HepG2 (cell line): ENCODE measurements around the gene GPAT3. TPM values are rescaled to one million over a fixed set of nuclear protein-coding genes. Genes with fewer than 3 reads are reported as not detected.

Experiments used
- ATAC-seq: fragments of 200-7000 bp; cut with Tn5 transposase; 3 replicates; pipeline ENCODE4 v1.9.1; 2020; ENCODE audit warnings: mild to moderate bottlenecking, moderate library complexity
- BruUV-seq: library from RNA; stranded (reverse); fragments of 400-500 nt; replicated peaks from 2 replicates; lab custom pipeline; 2021; lab: Mats Ljungman, UMichigan
- CTCF ChIA-PET: fragments of 300-600 bp; formaldehyde crosslinking; extraction: SDS; loops from one replicate; lab custom pipeline; 2021; ENCODE audit warnings: low total read pairs, inconsistent platforms, low intra/inter-chr PET ratio; lab: Yijun Ruan, JAX
- POLR2A ChIA-PET: fragments of 350-600 bp; sonication (Branson Sonifier 250); formaldehyde crosslinking; loops from one replicate; lab custom pipeline; 2020; ENCODE audit warnings: antibody characterized with exemption, inconsistent platforms; lab: Yijun Ruan, JAX
- DNase-seq: peaks from one replicate; pipeline ENCODE4 v3.0.0-alpha.2; 2015; ENCODE audit warnings: low spot score
- FAIRE-seq: peaks from 3 replicates; lab custom pipeline; 2011; peaks lifted over from hg19 to GRCh38; lab: Jason Lieb, UNC
- H2AFZ ChIP-seq: one replicate; pipeline ENCODE4 v1.6.1; 2011; ENCODE audit warnings: low read length, inconsistent platforms
- H3K27ac ChIP-seq: fragments of 300-600 bp; 3 replicates; pipeline ENCODE4 v1.8.0; 2011; ENCODE audit warnings: mixed run types, mild to moderate bottlenecking, mixed read lengths, low read length, inconsistent platforms; ENCODE audit not compliant: insufficient read depth; ENCODE audit errors: extremely low read length
- H3K27me3 ChIP-seq, 2 experiments: fragments of 200-600 bp in 1 of 2; 2 replicates in 1 of 2; 3 replicates in 1 of 2; pipeline versions ENCODE4 v1.6.0 to v1.8.0; 2011; ENCODE audit warnings: low read length in 2 of 2, mild to moderate bottlenecking in 2 of 2, moderate library complexity in 2 of 2, inconsistent platforms in 1 of 2; ENCODE audit not compliant: insufficient read depth in 2 of 2, control insufficient read depth in 1 of 2
- H3K36me3 ChIP-seq, 2 experiments: fragments of 200-600 bp in 1 of 2; replicated peaks in 1 of 2; 2 replicates in 1 of 2; 3 replicates in 1 of 2; pipeline versions ENCODE4 v1.5.1 to v1.8.0; 2011; ENCODE audit warnings: low read length in 2 of 2, inconsistent platforms in 1 of 2; ENCODE audit not compliant: insufficient read depth in 2 of 2, control insufficient read depth in 1 of 2
- H3K4me1 ChIP-seq: 2 replicates; pipeline ENCODE4 v1.5.1; 2012; ENCODE audit warnings: low read length, inconsistent platforms; ENCODE audit not compliant: insufficient read depth
- H3K4me2 ChIP-seq: 2 replicates; pipeline ENCODE4 v1.6.0; 2011; ENCODE audit warnings: low read depth, low read length, inconsistent platforms
- H3K4me3 ChIP-seq, 3 experiments: fragments of 200-600 bp in 1 of 3; sonication (generic), shearing (Covaris generic) in 1 of 3; replicated peaks in 1 of 3; 2 replicates each; pipeline ENCODE4 v1.5.1; 2011 to 2016; ENCODE audit warnings: low read length in 3 of 3, inconsistent platforms in 2 of 3, low read depth in 2 of 3, mild to moderate bottlenecking in 2 of 3, control low read depth in 1 of 3, mixed read lengths in 1 of 3; ENCODE audit not compliant: insufficient read depth in 1 of 3
- H3K79me2 ChIP-seq: one replicate; pipeline ENCODE4 v1.6.1; 2011; ENCODE audit warnings: low read length, inconsistent platforms; ENCODE audit not compliant: insufficient read depth
- H3K9ac ChIP-seq: 2 replicates; pipeline ENCODE4 v1.6.0; 2011; ENCODE audit warnings: mild to moderate bottlenecking, low read depth, low read length, inconsistent platforms; ENCODE audit not compliant: insufficient read depth
- H3K9me3 ChIP-seq: 2 replicates; pipeline ENCODE4 v1.5.1; 2012; ENCODE audit warnings: mild to moderate bottlenecking, low read length
- H4K20me1 ChIP-seq: 2 replicates; pipeline ENCODE4 v1.6.0; 2011; ENCODE audit warnings: inconsistent platforms, mild to moderate bottlenecking, low read length, moderate library complexity; ENCODE audit not compliant: insufficient read depth
- IRF2 ChIP-seq: IDR thresholded peaks from 2 replicates; pipeline ENCODE4 v1.6.1; 2018; ENCODE audit warnings: missing genetic modification reagents, missing compliant biosample characterization
- MAFK ChIP-seq, 2 experiments: IDR thresholded peaks in 1 of 2; conservative IDR thresholded peaks in 1 of 2; 2 replicates each; pipeline ENCODE4 v1.6.1; 2011; ENCODE audit warnings: improper control_type of control experiment in 2 of 2, low read length in 2 of 2
- MYC ChIP-seq: sonication (generic); formaldehyde crosslinking; IDR thresholded peaks from 2 replicates; pipeline ENCODE4 v1.9.0; 2021; ENCODE audit warnings: missing genetic modification reagents, borderline replicate concordance
- PCBP1 ChIP-seq: fragments of 200-400 bp; formaldehyde crosslinking; IDR thresholded peaks from 2 replicates; pipeline ENCODE4 v1.6.1; 2017; ENCODE audit warnings: mild to moderate bottlenecking, low read depth, low read length, borderline replicate concordance
- SIN3A ChIP-seq: IDR thresholded peaks from 2 replicates; pipeline ENCODE4 v1.6.1; 2011; ENCODE audit warnings: low read depth, mild to moderate bottlenecking, control low read depth, low read length, borderline replicate concordance
- SMYD3 ChIP-seq: sonication (generic); formaldehyde crosslinking; IDR thresholded peaks from 2 replicates; pipeline ENCODE4 v1.8.1; 2023; ENCODE audit warnings: mild to moderate bottlenecking, missing genetic modification reagents
- THRA ChIP-seq: sonication (generic); formaldehyde crosslinking; IDR thresholded peaks from 2 replicates; pipeline ENCODE4 v1.4.0; 2020; ENCODE audit warnings: missing genetic modification reagents, borderline replicate concordance
- ZNF274 ChIP-seq: sonication (generic); formaldehyde crosslinking; IDR thresholded peaks from 2 replicates; pipeline ENCODE4 v1.5.1; 2020; ENCODE audit warnings: mild to moderate bottlenecking, missing genetic modification reagents
- ZNF33A ChIP-seq: sonication (generic); formaldehyde crosslinking; IDR thresholded peaks from 2 replicates; pipeline ENCODE4 v1.5.1; 2020; ENCODE audit warnings: missing genetic modification reagents, mild to moderate bottlenecking, moderate library complexity, borderline replicate concordance
- ZNF414 ChIP-seq: sonication (generic); formaldehyde crosslinking; IDR thresholded peaks from 2 replicates; pipeline ENCODE4 v1.5.0; 2020; ENCODE audit warnings: missing genetic modification reagents
- ZNF547 ChIP-seq: sonication (generic); formaldehyde crosslinking; IDR thresholded peaks from 2 replicates; pipeline ENCODE4 v1.5.1; 2020; ENCODE audit warnings: mild to moderate bottlenecking, missing genetic modification reagents
- ZNF780A ChIP-seq: sonication (generic); formaldehyde crosslinking; IDR thresholded peaks from 2 replicates; pipeline ENCODE4 v1.8.0; 2022; ENCODE audit warnings: mild to moderate bottlenecking, missing genetic modification reagents, moderate library complexity
- WGBS: methylation state at CpG from one replicate; pipeline ENCODE4 v1.1.6; 2017; ENCODE audit warnings: low lambda C conversion rate; 5-methylcytosine and 5-hydroxymethylcytosine counted together
- in situ Hi-C: cut with HindIII; loops from 2 replicates; pipeline ENCODE4 v1.10.0; 2017; ENCODE audit warnings: low pct_unique_long_range_greater_than_20kb; ENCODE audit not compliant: extremely low pct_ligation_motif_present
- intact Hi-C: fragments of 100-400 bp; cut with micrococcal nuclease; formaldehyde crosslinking; loops from one replicate; pipeline ENCODE4 v1.10.0; 2022; ENCODE audit not compliant: unreplicated experiment
- polyA plus RNA-seq, 8 experiments: library from polyadenylated mRNA; depleted of rRNA in 3 of 8; stranded (reverse) in 7 of 8; unstranded in 1 of 8; fragments of >200 nt; fragmentation: Illumina TruSeq in 4 of 8; extraction: Trizol in 4 of 8; gene quantifications; 2 replicates each; pipeline versions ENCODE4 v1.2.1 to v1.2.3, GENCODE V29; 2011 to 2016; ENCODE audit warnings: low read depth in 4 of 8, missing spikeins in 1 of 8, mixed read lengths in 1 of 8; ENCODE audit not compliant: insufficient read depth in 1 of 8
- total RNA-seq, 5 experiments: library from RNA; depleted of rRNA; stranded (reverse); fragments of >200 nt; fragmentation: Illumina TruSeq; extraction: Trizol; gene quantifications; 2 replicates each; pipeline ENCODE4 v1.2.3, GENCODE V29; 2016; ENCODE audit warnings: low read depth in 1 of 5

GPAT3 gene
- total and polyA plus RNA-seq, 2 of the 13 experiments (the other 11 are each of a cell fraction or from before 2014, with no cell fraction given) = 2.4 to 2.6 TPM

- Histone ChIP-seq H3K36me3 (no peaks in the 10 kb centered on the region), H3K4me1 (peaks cover 7% of the 10 kb centered on the region), H3K9ac (no peak overlapping the region), H3K9me3 (no peaks in the 10 kb centered on the region), H3K27me3 (no peaks in the 10 kb centered on the region; a peak in 1 of 5 replicates), H3K79me2 (no peaks in the 10 kb centered on the region), H4K20me1 (no peaks in the 10 kb centered on the region), H3K4me2 (no peak overlapping the region), H2AFZ (no peak overlapping the region), H3K27ac (no peak overlapping the region), H3K4me3 (no peak overlapping the region)
- no peak for DNase-seq
- in situ Hi-C loops (no loop called here), intact Hi-C loops (loop anchor here (1.0 kb wide), 1 partner anchor 72 kb away; no protein-coding TSS in a partner anchor)
- TF ChIP-seq ZNF414 (no peak), THRA (CRISPR knock-in tag) (no peak), ZNF33A (CRISPR knock-in tag) (no peak), ZNF274 (CRISPR knock-in tag) (no peak), IRF2 (CRISPR knock-in tag) (no peak), ZNF780A (CRISPR knock-in tag) (no peak), PCBP1 (no peak), ZNF547 (CRISPR knock-in tag) (no peak), SMYD3 (no peak), SIN3A (no peak), MAFK (conservative IDR thresholded peaks at IDR 0.05 in 1 of 2, IDR thresholded peaks at IDR 0.05 in 1 of 2; ENCODE audit: low read length in 2 of 2) (no peak), MYC (CRISPR knock-in tag) (no peak)
- WGBS = 92% methylated on average over 10 of the region's 10 CpGs
- POLR2A ChIA-PET = no interaction called here
- BruUV-seq = no TSS peak
- CTCF ChIA-PET = interaction anchor here (1.1 kb wide), 1 partner anchor 72 kb away, joined by 3 read pairs; no protein-coding TSS in a partner anchor
- ATAC-seq = no peak
- FAIRE-seq = no peak
Measured at GRCh38 chr4:83581411-83582288, 45.7 kb downstream of the GPAT3 start.
